ENCODE results near the gene OTOGL. TPM values are rescaled to one million over a fixed set of nuclear protein-coding genes. Genes with fewer than 3 reads are reported as not detected.
A peak's percentile ranks its signal among the peaks of the same experiment; 100 is the strongest.

OTOGL gene
- total RNA-seq, 4 donors from 2014 or later = 0.03 to 0.10 (median 0.04) TPM; not detected in 1

DNA sequence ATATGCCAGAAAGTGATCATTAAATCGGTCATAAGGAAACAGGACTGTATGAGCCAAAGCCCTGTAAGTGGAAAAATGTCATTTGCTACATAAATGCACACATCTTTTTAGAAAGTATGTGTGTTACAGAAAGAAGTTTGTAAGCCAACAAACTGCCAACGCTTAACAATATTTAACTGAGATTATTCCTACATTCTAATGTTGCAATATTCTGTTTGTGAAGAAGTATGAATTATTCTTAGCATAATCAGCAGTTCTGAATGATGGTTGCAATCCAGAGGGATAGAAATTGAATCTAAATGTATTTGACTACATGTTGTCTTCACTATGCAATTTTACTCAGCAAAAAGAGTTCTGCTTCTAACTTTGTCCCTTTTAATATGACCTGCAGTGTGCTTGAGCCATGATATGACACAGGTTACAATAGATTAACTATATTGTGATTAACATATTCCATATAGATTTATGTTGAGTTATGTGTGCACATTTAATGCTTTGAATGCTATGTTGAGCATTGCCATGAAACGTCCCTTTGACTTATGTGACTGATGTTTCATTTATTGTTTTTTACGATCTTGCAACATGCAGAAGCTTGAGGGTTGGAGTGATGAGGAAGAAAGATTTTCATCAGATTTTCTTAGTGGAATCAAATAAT lies 277.9 kb downstream of the OTOGL start:
- Histone ChIP-seq H3K9me3 (no peaks in the 10 kb centered on the region), H3K4me1 (no peaks in the 10 kb centered on the region), H3K27me3 (no peaks in the 10 kb centered on the region), H3K36me3 (no peaks in the 10 kb centered on the region), H3K4me3 (no peak overlapping the region), H3K27ac (no peak overlapping the region)
- intact Hi-C loops (cut with DNase I; ENCODE audit: low total_unique reads) (no loop called here), in situ Hi-C loops (cut with MboI; ENCODE audit: low sequenced_read_pairs in 4 of 4) (no loop called here)
- ATAC-seq (no peak), DNase-seq (no peak)
- no peak for TF ChIP-seq CTCF (IDR thresholded peaks at IDR 0.05 in 4 of 5, conservative IDR thresholded peaks at IDR 0.05 in 1 of 5)

- no peaks in the 10 kb centered on the region for H3K36me3 ChIP-seq
- no peaks in the 10 kb centered on the region for H3K9me3 ChIP-seq
- in situ Hi-C loops (cut with MboI; ENCODE audit: low sequenced_read_pairs in 4 of 4) (no loop called here), intact Hi-C loops (cut with DNase I; ENCODE audit: low total_unique reads) (no loop called here)
- H3K27ac ChIP-seq = no peak overlapping the region
- H3K4me3 ChIP-seq = no peak overlapping the region
- TF ChIP-seq POLR2A (IDR thresholded peaks at IDR 0.05) (no peak), CTCF (IDR thresholded peaks at IDR 0.05 in 4 of 5, conservative IDR thresholded peaks at IDR 0.05 in 1 of 5) (no peak)
- H3K27me3 ChIP-seq = no peaks in the 10 kb centered on the region
- ATAC-seq (no peak), DNase-seq (no peak)
- no peaks in the 10 kb centered on the region for H3K4me1 ChIP-seq
Measured at GRCh38 chr12:80381121-80381520, 281.8 kb downstream of the OTOGL start.

- no peaks in the 10 kb centered on the region for H3K9me3 ChIP-seq
- no peak for TF ChIP-seq POLR2A (IDR thresholded peaks at IDR 0.05)
- TF ChIP-seq CTCF (IDR thresholded peaks at IDR 0.05 in 4 of 5, conservative IDR thresholded peaks at IDR 0.05 in 1 of 5) = no peak
- H3K4me1 ChIP-seq = no peaks in the 10 kb centered on the region
- H3K27me3 ChIP-seq = no peaks in the 10 kb centered on the region
- H3K36me3 ChIP-seq = no peaks in the 10 kb centered on the region
- no peak overlapping the region for H3K27ac ChIP-seq
- in situ Hi-C loops (cut with MboI; ENCODE audit: low sequenced_read_pairs in 4 of 4) = no loop called here
- DNase-seq (no peak), ATAC-seq (no peak)
- intact Hi-C loops (cut with DNase I; ENCODE audit: low total_unique reads) = no loop called here
- no peak overlapping the region for H3K4me3 ChIP-seq
Measured at GRCh38 chr12:80382254-80382653, 282.9 kb downstream of the OTOGL start.

DNA sequence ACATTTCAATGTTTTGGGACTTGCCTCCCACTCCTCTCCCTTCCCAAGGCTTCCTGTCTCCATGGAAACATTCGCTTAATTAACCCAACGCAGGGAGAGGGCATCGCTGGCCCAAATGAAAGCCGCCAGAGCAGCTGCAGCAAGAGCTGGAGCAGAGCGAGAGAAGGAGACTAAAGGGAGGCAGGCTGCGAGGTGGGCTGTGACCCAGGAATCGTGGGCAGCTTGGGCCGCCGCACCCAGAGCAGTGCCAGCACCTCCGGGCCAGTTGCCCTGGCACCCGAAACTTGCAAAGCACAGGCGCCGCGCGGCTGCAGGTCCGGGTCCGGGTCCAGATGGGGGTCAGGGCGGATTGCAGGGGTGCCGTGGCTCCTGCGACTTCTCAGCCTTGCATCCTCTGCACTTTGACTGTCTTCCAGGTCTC lies 301.2 kb downstream of the OTOGL start:
- intact Hi-C loops (cut with DNase I; ENCODE audit: low total_unique reads) = no loop called here
- no peak for ATAC-seq
- no peak overlapping the region for H3K27ac ChIP-seq
- in situ Hi-C loops (cut with MboI; ENCODE audit: low sequenced_read_pairs in 4 of 4) = loop anchor here in 2 of 4 donors (25.0 kb wide), 2 partner anchors 362 to 862 kb away; no protein-coding TSS in a partner anchor
- no peaks in the 10 kb centered on the region for H3K4me1 ChIP-seq
- no peak for TF ChIP-seq CTCF (IDR thresholded peaks at IDR 0.05 in 4 of 5, conservative IDR thresholded peaks at IDR 0.05 in 1 of 5)
- TF ChIP-seq POLR2A (IDR thresholded peaks at IDR 0.05) = no peak
- DNase-seq = no peak
- H3K36me3 ChIP-seq = no peaks in the 10 kb centered on the region
- no peaks in the 10 kb centered on the region for H3K9me3 ChIP-seq
- peak overlapping the region; percentile 19 to 46 (median 28) for H3K4me3 ChIP-seq
- no peaks in the 10 kb centered on the region for H3K27me3 ChIP-seq

DNA sequence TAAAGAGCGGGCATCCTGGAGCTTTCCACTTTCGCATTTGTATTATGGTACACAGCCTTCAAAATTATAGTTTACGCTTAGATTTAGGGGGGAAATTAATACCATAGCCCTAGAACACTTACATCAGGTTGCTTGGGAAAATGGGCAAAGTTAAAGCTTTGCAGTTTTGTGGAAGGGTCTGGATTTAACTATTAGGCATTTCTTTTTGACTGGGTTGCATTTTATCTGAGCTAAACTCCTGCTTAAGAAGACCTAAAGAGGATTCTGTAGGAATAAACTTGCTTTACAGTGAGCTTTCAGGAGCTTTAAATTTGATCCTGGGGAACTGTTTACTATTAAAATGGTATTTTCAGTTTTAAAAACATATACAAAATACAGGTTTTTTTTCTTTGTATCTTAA lies 301.9 kb downstream of the OTOGL start:
- no peak for DNase-seq
- Histone ChIP-seq H3K27ac (no peak overlapping the region), H3K9me3 (no peaks in the 10 kb centered on the region), H3K4me3 (peak overlapping the region in 1 of 4 donors; percentile 46), H3K4me1 (no peaks in the 10 kb centered on the region), H3K36me3 (no peaks in the 10 kb centered on the region), H3K27me3 (no peaks in the 10 kb centered on the region)
- no peak for ATAC-seq
- intact Hi-C loops (cut with DNase I; ENCODE audit: low total_unique reads) = no loop called here
- no peak for TF ChIP-seq CTCF (IDR thresholded peaks at IDR 0.05 in 4 of 5, conservative IDR thresholded peaks at IDR 0.05 in 1 of 5)
- TF ChIP-seq POLR2A (IDR thresholded peaks at IDR 0.05) = no peak
- in situ Hi-C loops (cut with MboI; ENCODE audit: low sequenced_read_pairs in 4 of 4) = loop anchor here in 2 of 4 donors (25.0 kb wide), 2 partner anchors 361 to 861 kb away; no protein-coding TSS in a partner anchor
